ENCODE data around the gene EDEM2. TPM values are rescaled to one million over a fixed set of nuclear protein-coding genes. Genes with fewer than 3 reads are reported as not detected.
"Not testable (repeated sequence)": the region's sequence is repeated elsewhere in the genome, so short reads cannot be mapped to it uniquely, and the experiment has no call there.

Gene EDEM2
- total and polyA plus RNA-seq, 2 donors, result 15.1 to 17.8 TPM

DNA sequence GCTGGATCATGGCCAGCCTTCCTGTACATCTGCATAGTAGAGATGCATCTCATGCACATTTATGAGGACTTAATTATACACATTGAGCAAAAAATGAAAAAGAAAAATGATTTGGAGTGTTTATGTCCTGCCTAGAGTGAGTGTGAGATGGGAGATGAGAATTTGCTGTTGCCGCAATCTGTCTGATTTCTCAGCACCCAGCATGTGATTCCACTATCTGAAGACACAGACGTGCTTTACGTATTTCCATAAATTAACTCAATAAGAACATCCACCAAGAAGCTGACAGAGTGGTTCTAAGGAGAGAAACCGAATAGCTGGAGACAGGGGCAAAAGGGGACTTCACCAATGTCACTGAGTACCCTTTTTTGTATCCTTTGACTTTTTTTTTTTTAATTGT lies 15.2 kb downstream of the EDEM2 start:
- no peak for DNase-seq (ENCODE audit: extremely low spot score)
- WGBS, result 83% methylated on average over 4 of the region's 4 CpGs
- H3K27ac ChIP-seq (ENCODE audit: low read depth), result no peak overlapping the region
- H3K36me3 ChIP-seq (ENCODE audit: insufficient read depth), result no peaks in the 10 kb centered on the region
- no peak overlapping the region for H3K4me3 ChIP-seq (ENCODE audit: low read depth, low read length)
- H3K4me1 ChIP-seq (ENCODE audit: insufficient read depth), result no peaks in the 10 kb centered on the region

DNA sequence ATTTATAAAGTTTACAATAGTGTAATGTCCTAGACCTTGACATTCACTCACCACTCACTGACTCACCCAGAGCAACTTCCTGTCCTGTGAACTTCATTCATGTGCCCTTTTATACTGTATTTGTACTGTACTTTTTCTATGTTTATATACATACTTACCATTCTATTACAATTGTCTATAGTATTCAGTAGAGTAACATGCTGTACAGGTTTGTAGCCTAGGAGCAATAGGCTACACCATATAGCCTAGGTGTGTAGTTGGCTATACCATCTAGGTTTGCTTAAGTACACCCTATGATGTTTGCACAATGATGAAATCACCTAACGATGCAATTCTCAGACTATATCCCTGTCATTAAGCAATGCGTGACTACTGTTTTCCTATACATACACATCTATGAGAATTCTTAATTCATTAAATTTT lies 17.5 kb downstream of the EDEM2 start:
- H3K4me1 ChIP-seq (ENCODE audit: insufficient read depth), result no peaks in the 10 kb centered on the region
- no peak for DNase-seq (ENCODE audit: extremely low spot score)
- H3K4me3 ChIP-seq (ENCODE audit: low read depth, low read length), result no peak overlapping the region
- no peak overlapping the region for H3K27ac ChIP-seq (ENCODE audit: low read depth)
- 91% methylated on average over 2 of the region's 2 CpGs for WGBS
- no peaks in the 10 kb centered on the region for H3K36me3 ChIP-seq (ENCODE audit: insufficient read depth)

DNA sequence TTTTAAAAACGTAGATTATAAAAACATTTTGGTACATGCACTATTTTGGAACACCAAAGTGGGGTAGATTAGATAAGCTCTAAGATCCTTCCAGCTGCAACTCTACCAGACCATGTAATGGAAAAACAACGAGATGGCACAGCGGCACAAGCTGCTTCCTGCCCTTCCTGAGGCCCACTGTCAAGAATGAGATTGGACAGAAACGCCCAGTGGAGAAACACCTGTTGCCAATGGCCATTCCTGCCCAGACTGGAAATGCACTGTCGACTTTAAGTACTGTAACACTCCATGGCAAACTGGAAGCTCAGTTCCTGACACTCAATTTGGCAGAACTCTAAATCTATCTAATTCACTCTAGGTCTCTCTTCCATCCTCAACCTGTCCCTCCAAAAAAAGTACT lies 21.4 kb downstream of the EDEM2 start:
- WGBS, result 88% methylated on average over 5 of the region's 5 CpGs
- DNase-seq (ENCODE audit: extremely low spot score), result no peak
- Histone ChIP-seq H3K27ac (ENCODE audit: low read depth) (no peak overlapping the region), H3K4me3 (ENCODE audit: low read depth, low read length) (no peak overlapping the region), H3K4me1 (ENCODE audit: insufficient read depth) (no peaks in the 10 kb centered on the region), H3K36me3 (ENCODE audit: insufficient read depth) (peaks cover 1% of the 10 kb centered on the region)

DNA sequence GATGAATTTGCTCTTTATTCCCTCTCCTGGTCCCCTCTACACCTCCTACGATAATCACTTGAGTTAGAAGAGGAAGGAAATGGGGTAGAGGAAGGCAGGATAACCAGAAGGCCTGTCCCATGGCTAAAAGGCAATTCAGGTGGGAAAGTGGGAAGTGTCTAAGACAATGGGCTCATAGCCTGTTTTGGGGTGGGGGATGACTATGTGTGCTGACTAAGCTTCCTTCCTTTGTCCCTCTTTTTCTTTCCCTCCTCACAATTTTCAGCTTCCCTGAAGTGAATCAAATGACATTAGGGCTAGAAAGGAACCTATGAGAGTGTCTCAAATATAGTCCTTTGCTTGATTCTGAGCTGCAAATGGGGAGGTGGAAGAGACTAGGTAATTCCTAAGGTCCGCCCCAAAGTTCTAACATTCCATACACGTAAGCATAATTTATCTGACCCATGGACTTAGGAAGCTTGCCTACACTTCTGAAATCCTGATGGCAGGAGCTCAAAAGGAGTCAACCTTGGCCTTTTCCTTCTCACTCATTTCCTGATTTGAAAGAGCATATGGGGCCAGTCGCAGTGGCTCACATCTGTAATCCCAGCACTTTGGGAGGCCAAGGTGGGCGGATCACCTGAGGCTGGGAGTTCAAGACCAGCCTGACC lies 24.3 kb downstream of the EDEM2 start:
- 83% methylated on average over 5 of the region's 5 CpGs for WGBS
- peaks cover 5% of the 10 kb centered on the region for H3K36me3 ChIP-seq (ENCODE audit: insufficient read depth)

DNA sequence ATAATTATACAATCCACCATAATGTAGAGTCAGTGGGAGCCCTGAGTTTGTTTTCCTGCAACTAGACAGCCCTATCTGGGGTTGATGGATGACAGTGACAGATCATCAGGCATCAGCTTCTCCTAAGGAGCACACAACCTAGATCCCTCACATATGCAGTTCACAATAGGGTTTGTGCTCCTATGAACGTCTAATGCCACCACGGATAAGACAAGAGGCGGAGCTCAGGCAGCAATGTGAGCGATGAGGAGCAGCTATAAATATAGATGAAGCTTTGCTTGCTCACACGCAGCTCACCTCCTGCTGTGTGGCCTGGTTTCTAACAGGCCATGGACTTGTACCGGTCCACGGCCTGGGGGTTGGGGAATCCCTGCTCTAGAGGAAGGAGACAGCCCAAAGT lies 25.9 kb downstream of the EDEM2 start:
- WGBS, result 87% methylated on average over 7 of the region's 7 CpGs
- no peak overlapping the region for H3K27ac ChIP-seq (ENCODE audit: low read depth)
- no peak overlapping the region for H3K4me3 ChIP-seq (ENCODE audit: low read depth, low read length)
- H3K36me3 ChIP-seq (ENCODE audit: insufficient read depth), result peaks cover 5% of the 10 kb centered on the region
- no peak for DNase-seq (ENCODE audit: extremely low spot score)
- no peaks in the 10 kb centered on the region for H3K4me1 ChIP-seq (ENCODE audit: insufficient read depth)

More for the DNA sequence above, 24.3 kb downstream of the EDEM2 start:
- no peak for DNase-seq (ENCODE audit: extremely low spot score)
- Histone ChIP-seq H3K4me3 (ENCODE audit: low read depth, low read length) (no peak overlapping the region), H3K27ac (ENCODE audit: low read depth) (no peak overlapping the region), H3K4me1 (ENCODE audit: insufficient read depth) (no peaks in the 10 kb centered on the region)

DNA sequence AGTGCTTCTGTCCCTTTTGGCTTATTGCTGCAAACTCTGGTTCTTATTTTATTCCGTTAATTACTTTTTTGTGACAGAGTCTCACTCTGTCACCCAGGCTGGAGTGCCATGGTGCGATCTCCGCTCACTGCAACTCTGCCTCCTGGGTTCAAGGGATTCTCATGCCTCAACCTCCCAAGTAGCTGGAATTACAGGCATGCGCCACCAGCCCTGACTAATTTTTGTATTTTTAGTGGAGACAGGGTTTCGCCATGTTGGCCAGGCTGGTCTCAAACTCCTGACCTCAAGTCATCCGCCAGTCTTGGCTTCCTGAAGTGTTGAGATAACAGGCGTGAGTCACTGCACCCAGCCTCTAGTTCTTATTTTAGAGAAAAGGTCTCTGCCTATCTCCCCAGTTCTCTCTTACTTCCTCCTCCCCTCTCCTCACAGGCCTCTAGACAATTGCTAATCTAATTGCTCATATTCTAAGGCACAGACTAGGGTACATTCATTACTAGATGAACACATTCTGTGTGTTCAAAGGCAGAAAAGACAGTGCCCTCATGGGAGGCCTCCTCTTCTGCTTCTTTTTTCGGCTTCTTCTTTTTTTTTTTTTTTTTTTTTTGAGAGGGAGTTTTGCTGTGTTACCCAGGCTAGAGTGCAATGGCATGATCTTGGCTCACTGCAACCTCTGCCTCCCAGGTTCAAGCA lies 27.0 kb downstream of the EDEM2 start:
- no peak for DNase-seq (ENCODE audit: extremely low spot score)
- peaks cover 7% of the 10 kb centered on the region for H3K36me3 ChIP-seq (ENCODE audit: insufficient read depth)
- no peak overlapping the region for H3K27ac ChIP-seq (ENCODE audit: low read depth)

DNA sequence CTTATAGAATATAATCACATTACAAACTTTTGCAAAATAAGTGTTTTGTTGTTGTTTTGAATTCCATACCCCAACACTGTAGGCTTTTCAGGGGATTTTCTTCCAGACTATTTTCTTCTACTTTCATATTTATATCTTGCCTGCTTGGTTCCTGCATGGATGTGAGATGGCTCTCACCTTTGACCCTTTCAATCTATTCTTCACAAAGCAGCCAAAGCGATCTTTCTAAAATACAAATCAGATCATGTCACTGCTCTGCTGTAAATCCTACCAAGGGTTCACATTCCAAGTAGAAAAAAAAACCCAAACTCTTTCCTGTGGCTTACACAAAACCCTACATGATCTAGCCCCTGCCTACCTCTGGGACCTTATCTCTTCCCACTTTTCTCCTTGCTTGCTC lies 29.5 kb downstream of the EDEM2 start:
- no peak for DNase-seq (ENCODE audit: extremely low spot score)
- H3K4me3 ChIP-seq (ENCODE audit: low read depth, low read length), result no peak overlapping the region
- WGBS, result 83% methylated on average over 1 of the region's 1 CpG
- peaks cover 5% of the 10 kb centered on the region for H3K36me3 ChIP-seq (ENCODE audit: insufficient read depth)
- no peak overlapping the region for H3K27ac ChIP-seq (ENCODE audit: low read depth)
- H3K4me1 ChIP-seq (ENCODE audit: insufficient read depth), result no peaks in the 10 kb centered on the region

More for the DNA sequence above, 27.0 kb downstream of the EDEM2 start:
- H3K4me1 ChIP-seq (ENCODE audit: insufficient read depth), result no peaks in the 10 kb centered on the region
- WGBS, result 88% methylated on average over 8 of the region's 8 CpGs
- H3K4me3 ChIP-seq (ENCODE audit: low read depth, low read length), result no peak overlapping the region

DNA sequence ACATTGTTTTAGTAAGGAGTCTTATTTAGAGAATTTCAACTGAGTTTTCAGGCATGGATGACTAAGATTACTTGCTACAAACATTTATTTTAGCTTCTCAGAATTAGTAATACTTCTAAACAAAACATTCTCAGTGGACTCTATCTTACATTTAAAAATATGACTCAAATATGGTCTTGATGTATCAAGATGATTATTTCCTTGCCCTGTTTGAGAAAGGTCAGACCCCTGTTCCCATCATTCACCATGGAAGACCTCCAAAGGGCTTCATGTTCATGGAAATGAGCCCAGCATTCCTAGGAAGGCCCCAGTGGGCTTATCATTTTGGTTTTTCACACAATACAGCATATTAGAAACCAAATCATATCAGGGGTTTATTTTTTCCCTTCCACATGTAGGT lies 29.9 kb downstream of the EDEM2 start:
- H3K4me3 ChIP-seq (ENCODE audit: low read depth, low read length), result no peak overlapping the region
- no peak for DNase-seq (ENCODE audit: extremely low spot score)
- H3K27ac ChIP-seq (ENCODE audit: low read depth), result no peak overlapping the region
- H3K4me1 ChIP-seq (ENCODE audit: insufficient read depth), result no peaks in the 10 kb centered on the region
- H3K36me3 ChIP-seq (ENCODE audit: insufficient read depth), result peaks cover 5% of the 10 kb centered on the region

DNA sequence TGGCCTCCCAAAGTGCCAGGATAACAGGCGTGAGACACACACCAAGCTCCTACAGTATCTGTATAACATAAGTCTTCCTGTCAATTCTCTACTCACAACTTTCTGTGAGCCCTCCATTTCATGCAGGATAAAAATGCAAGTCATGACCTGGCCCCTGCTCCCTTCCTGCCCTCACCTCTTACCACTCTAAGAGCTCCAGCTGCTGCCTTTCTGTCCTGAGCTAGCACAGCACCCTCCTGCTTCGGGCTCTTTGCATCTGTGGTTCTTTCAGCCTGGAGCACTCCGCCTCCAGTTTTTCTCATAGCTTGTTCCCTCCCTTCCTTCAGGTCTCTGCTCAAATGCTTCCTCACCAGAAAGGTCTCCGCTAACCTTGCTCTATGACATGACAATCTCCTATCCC lies 30.9 kb downstream of the EDEM2 start:
- DNase-seq (ENCODE audit: extremely low spot score), result no peak
- H3K4me1 ChIP-seq (ENCODE audit: insufficient read depth), result no peaks in the 10 kb centered on the region
- no peak overlapping the region for H3K4me3 ChIP-seq (ENCODE audit: low read depth, low read length)
- H3K27ac ChIP-seq (ENCODE audit: low read depth), result no peak overlapping the region
- WGBS, result 89% methylated on average over 4 of the region's 4 CpGs
- peaks cover 5% of the 10 kb centered on the region for H3K36me3 ChIP-seq (ENCODE audit: insufficient read depth)

DNA sequence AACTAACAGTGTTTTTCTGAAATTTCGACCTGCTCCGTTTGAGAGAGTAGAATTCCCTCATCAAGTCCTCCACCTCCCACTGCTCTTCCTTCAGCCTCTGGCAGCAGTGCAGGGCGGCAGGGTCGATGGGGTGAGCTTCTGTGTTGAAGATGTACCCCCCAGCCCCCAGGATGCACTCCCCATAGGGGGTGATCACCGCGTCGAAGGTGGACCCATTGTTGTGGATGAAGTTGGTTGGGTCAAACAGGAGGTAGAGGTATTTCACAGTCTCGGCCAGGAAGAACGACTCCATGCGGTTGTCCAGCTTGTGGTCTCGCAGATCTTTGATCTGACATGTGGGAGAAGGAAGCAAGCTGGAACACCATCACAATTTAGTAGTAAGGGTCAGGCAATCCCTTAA lies 31.5 kb downstream of the EDEM2 start:
- no peak overlapping the region for H3K4me3 ChIP-seq (ENCODE audit: low read depth, low read length)
- WGBS, result 84% methylated on average over 11 of the region's 11 CpGs
- no peak for DNase-seq (ENCODE audit: extremely low spot score)
- H3K36me3 ChIP-seq (ENCODE audit: insufficient read depth), result peaks cover 5% of the 10 kb centered on the region
- no peak overlapping the region for H3K27ac ChIP-seq (ENCODE audit: low read depth)
- H3K4me1 ChIP-seq (ENCODE audit: insufficient read depth), result no peaks in the 10 kb centered on the region

DNA sequence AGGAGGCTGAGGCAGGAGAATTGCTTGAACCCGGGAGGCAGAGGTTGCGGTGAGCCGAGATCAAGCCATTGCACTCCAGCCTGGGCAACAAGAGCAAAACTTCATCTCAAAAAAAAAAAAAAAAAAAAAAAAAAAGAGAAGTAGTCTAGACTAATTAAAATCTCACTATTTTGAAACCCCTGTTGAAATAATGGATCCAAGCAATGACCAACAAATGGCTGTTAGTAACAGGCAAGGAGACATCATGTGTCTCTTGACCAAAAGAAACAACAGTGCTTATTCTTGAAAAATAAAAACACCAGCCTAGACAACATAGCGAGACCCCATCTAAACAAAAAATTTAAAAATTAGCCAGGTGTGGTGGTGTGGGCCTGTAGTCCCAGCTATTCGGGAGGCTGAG lies 34.9 kb downstream of the EDEM2 start:
- WGBS, result 89% methylated on average over 5 of the region's 5 CpGs

DNA sequence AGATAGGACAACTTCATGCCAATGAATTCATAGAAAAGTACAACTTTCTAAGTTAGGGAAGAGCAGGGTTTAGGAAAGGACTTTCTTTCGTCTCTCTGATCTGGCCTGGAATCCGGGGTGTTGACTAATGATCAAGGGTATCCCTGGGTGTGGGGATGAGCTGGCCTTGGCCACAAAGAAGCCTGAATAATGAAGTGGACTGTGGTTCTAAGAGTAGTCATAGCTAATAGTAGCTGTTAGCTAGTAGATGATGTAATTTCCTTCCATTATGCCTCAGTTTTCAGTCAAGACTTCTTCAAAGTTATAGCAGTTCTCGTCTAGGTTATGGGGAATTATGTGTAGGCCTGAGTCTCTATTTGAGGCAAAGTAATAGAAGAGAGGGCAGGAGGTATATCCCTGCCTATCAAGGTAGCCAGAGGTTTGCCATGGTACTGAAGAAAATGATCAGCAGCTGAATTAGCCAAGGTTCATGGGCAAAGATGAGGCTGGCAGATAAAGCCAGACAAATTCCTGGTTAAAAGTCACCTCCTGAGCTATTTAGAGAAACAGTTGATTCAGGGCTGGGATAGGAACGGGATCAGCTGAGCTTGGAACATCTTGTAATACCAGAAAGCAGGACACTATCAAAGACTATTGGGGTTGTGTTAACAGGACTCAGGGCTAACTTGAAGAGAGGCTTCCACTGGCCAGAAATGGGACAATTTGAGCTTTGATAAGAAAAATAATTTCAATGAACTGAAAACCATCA lies 35.8 kb downstream of the EDEM2 start:
- WGBS, result 81% methylated on average over 4 of the region's 4 CpGs
- Histone ChIP-seq H3K4me1 (ENCODE audit: insufficient read depth) (no peaks in the 10 kb centered on the region), H3K4me3 (ENCODE audit: low read depth, low read length) (no peak overlapping the region), H3K27ac (ENCODE audit: low read depth) (no peak overlapping the region), H3K36me3 (ENCODE audit: insufficient read depth) (peaks cover 2% of the 10 kb centered on the region)
- no peak for DNase-seq (ENCODE audit: extremely low spot score)

More for the DNA sequence above, 34.9 kb downstream of the EDEM2 start:
- not testable (repeated sequence) for H3K27ac ChIP-seq (ENCODE audit: low read depth); H3K4me3 ChIP-seq (ENCODE audit: low read depth, low read length); DNase-seq (ENCODE audit: extremely low spot score); H3K36me3 ChIP-seq (ENCODE audit: insufficient read depth); H3K4me1 ChIP-seq (ENCODE audit: insufficient read depth)

DNA sequence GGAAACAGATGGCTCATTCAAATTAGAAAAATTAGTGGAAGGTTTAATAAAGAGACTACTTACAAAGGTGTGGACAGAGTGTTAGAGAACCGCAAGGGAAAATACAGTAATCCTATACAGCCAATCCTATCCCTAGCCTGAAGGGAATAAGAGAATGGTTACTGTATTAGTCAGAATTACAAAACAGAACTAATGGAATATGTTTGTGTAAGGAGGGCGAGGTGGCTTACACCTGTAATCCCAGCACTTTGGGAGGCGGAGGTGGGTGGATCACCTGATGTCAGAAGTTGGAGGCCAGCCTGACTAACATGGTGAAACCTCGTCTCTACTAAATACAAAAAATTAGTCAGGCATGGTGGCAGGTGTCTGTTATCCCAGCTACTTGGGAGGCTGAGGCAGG lies 38.2 kb downstream of the EDEM2 start:
- no peak for DNase-seq (ENCODE audit: extremely low spot score)
- no peak overlapping the region for H3K27ac ChIP-seq (ENCODE audit: low read depth)
- 97% methylated on average over 4 of the region's 4 CpGs for WGBS
- H3K4me1 ChIP-seq (ENCODE audit: insufficient read depth), result no peaks in the 10 kb centered on the region
- H3K36me3 ChIP-seq (ENCODE audit: insufficient read depth), result no peaks in the 10 kb centered on the region
- no peak overlapping the region for H3K4me3 ChIP-seq (ENCODE audit: low read depth, low read length)

DNA sequence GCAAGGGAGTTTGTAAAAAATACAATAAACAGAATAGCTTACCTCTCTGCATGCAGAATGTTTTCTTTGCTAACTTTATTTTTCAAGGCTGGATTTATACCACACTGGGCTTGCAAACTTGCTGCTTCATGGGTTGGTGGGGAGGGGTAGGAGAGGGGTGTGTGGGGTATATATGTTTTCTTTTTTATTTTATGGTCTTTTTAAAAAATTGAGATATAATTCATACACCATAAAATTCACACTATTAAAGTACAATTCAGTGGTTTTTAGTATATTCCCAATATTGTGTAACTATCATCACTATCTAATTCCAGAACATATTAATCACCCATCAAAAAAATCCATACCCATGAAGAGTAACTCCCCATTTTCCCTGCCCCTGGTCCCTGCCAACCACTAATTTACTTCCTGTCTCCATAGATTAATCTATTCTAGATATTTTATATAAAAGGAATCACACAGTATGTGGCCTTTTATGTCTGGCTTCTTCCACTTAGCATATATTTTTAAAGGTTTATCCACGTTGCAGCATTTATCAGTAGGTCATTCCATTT lies 40.2 kb downstream of the EDEM2 start:
- no peak for DNase-seq (ENCODE audit: extremely low spot score)
- WGBS, result 85% methylated on average over 1 of the region's 1 CpG

More for the DNA sequence above, 40.2 kb downstream of the EDEM2 start:
- no peak overlapping the region for H3K27ac ChIP-seq (ENCODE audit: low read depth)
- H3K4me3 ChIP-seq (ENCODE audit: low read depth, low read length), result no peak overlapping the region
- no peaks in the 10 kb centered on the region for H3K4me1 ChIP-seq (ENCODE audit: insufficient read depth)
- no peaks in the 10 kb centered on the region for H3K36me3 ChIP-seq (ENCODE audit: insufficient read depth)
